Measurements from ENCODE around the gene VPS50.

GRCh38 chr7:93219868-93220267 lies 12.3 kb upstream of the VPS50 start:
- TF ChIP-seq CTCF (IDR thresholded peaks at IDR 0.05 in 2 of 3, conservative IDR thresholded peaks at IDR 0.05 in 1 of 3; ENCODE audit: borderline replicate concordance in 1 of 3, insufficient read depth in 1 of 3, low read depth in 2 of 3, low read length in 2 of 3) (no peak), TCF7L2 (IDR thresholded peaks at IDR 0.05; ENCODE audit: borderline replicate concordance, extremely low read depth, insufficient read depth, insufficient read length) (no peak), EZH2 (IDR thresholded peaks at IDR 0.05) (no peak), POLR2AphosphoS5 (IDR thresholded peaks at IDR 0.05; ENCODE audit: low read depth, low read length) (no peak), FOSL1 (IDR thresholded peaks at IDR 0.05; ENCODE audit: low read depth) (no peak), EZH2phosphoT487 (IDR thresholded peaks at IDR 0.05; ENCODE audit: borderline replicate concordance) (no peak), POLR2A (IDR thresholded peaks at IDR 0.05; ENCODE audit: borderline replicate concordance, extremely low read depth, insufficient read depth, insufficient read length) (no peak), EGR1 (IDR thresholded peaks at IDR 0.05; ENCODE audit: low read depth) (no peak), SP1 (IDR thresholded peaks at IDR 0.05; ENCODE audit: low read depth) (no peak), RAD21 (IDR thresholded peaks at IDR 0.05; ENCODE audit: low read depth) (no peak), MAX (IDR thresholded peaks at IDR 0.05) (no peak)
